ENCODE data around the gene HS1BP3.

DNA sequence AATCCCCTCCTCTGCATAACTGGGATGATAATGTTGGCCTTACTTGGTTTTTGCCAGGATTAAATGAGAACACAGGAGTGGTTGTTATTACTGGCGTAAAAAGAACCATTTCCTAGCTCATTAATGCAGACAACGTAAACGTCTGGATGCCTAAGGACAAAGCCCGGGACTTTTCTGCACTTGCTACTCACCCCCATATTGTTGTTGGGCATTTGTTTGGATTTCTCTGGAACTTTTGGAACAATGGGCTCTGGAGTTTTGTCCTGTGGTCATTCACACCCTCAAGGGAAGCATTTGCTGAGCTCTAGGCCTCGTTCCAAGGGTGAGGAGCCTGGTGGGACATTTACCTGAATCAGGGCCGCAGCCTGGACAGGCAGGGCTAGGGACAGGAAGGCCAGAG is 76.0 kb downstream of the HS1BP3 start:
- TF ChIP-seq CTCF (IDR thresholded peaks at IDR 0.05) (no peak), EZH2 (IDR thresholded peaks at IDR 0.05) (no peak), EZH2phosphoT487 (IDR thresholded peaks at IDR 0.05) (no peak)

All from neural progenitor cell (in vitro differentiated cells).